Measurements from ENCODE around the gene EPHB3. TPM values are rescaled to one million over a fixed set of nuclear protein-coding genes. Genes with fewer than 3 reads are reported as not detected.
A peak's percentile ranks its signal among the peaks of the same experiment; 100 is the strongest.
"Not testable (repeated sequence)": the region's sequence is repeated elsewhere in the genome, so short reads cannot be mapped to it uniquely, and the experiment has no call there.

Gene EPHB3
- total RNA-seq, 2 experiments from 2014 or later, result 0.19 to 0.22 TPM

DNA sequence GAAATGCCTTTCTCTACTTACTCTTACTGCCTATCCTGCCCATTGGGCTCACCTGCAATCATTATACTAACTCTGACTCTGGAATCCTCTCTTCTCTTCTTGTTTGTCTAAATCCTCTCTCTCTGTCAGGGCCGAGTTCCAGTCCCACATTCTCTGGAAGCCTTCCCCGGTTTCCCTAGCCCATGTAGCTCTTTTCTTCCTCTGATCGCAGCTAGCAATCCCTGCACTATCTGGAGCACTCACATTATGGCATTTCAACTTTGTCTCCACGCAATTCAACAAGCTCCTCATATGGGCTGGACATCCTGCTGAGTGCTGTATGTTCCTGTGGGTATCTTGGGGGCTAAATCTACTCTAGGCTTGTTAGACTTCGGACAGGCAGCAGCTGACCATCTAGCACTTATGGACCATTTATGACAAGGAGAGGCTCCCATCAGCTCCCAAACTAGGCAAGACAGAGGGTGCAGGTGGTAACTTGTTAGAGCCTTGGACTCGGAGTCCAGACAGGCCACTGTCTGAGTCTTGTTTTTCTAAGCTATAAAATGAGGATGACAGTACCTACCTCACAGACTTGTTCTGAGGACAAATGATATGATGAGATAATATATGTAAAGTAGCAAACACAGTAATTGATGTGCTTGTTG, 58.3 kb downstream of the EPHB3 start:
- peaks cover 24% of the 10 kb centered on the region for H3K4me1 Mint-ChIP-seq (ENCODE audit: low read depth)
- CTCF ChIA-PET, result interaction anchor here (1.7 to 2.0 kb wide), 2 partner anchors 59 to 106 kb away, joined by 4 to 5 read pairs; partner anchors contain the start of gene EPHB3
- H3K4me3 Mint-ChIP-seq, result no peak overlapping the region

DNA sequence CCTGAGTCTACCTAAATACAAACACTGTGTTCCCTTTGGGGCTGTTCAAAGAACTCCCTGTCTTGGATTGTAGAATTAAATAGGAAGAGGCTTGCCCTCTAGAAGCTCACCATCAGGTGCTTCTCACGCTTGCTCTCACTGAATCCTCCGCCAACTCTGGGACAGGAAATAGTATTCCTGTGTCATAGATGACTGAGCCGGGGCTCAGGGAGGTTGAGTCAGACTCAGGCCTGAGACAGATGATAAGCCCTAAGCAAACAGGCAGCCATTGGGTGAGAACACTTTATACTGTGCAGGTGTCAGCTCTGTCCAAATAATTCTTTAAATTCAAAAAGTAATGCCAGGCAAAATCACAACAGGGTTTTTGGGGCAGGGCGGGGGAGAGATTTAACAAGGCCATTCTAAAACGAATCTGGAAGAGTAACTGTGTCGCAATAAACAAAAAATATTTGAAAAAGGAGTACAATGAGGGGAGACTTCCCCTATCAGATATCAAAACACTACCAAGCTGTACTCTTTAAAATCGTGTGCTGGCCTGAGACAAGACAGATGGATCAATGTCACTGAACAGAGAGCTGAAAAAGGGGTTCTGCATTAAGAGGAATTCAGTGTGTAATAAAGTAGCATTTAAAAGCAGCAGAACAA, 59.0 kb downstream of the EPHB3 start:
- ChIA-PET POLR2A (no interaction called here), CTCF (interaction anchor here (2.0 kb wide), 1 partner anchor 59 kb away, joined by 4 read pairs; the partner anchor contains the start of gene EPHB3)
- intact Hi-C loops (cut with DNase I, micrococcal nuclease), result no loop called here
- ATAC-seq (ENCODE audit: poor library complexity) (no peak), DNase-seq (peak in 2 of 14 experiments; percentile 31 to 43)
- H3K4me3 Mint-ChIP-seq, result no peak overlapping the region
- no peak overlapping the region for H3K27ac ChIP-seq (ENCODE audit: low read depth in 1 of 2, low read length in 2 of 2)
- H3K4me1 ChIP-seq (ENCODE audit: insufficient read depth, low read length), result peaks cover 21% of the 10 kb centered on the region
- no peaks in the 10 kb centered on the region for H3K36me3 Mint-ChIP-seq (ENCODE audit: low read depth)
- no peaks in the 10 kb centered on the region for H3K36me3 ChIP-seq (ENCODE audit: insufficient read depth, low read length)
- TF ChIP-seq, protein P1, sequence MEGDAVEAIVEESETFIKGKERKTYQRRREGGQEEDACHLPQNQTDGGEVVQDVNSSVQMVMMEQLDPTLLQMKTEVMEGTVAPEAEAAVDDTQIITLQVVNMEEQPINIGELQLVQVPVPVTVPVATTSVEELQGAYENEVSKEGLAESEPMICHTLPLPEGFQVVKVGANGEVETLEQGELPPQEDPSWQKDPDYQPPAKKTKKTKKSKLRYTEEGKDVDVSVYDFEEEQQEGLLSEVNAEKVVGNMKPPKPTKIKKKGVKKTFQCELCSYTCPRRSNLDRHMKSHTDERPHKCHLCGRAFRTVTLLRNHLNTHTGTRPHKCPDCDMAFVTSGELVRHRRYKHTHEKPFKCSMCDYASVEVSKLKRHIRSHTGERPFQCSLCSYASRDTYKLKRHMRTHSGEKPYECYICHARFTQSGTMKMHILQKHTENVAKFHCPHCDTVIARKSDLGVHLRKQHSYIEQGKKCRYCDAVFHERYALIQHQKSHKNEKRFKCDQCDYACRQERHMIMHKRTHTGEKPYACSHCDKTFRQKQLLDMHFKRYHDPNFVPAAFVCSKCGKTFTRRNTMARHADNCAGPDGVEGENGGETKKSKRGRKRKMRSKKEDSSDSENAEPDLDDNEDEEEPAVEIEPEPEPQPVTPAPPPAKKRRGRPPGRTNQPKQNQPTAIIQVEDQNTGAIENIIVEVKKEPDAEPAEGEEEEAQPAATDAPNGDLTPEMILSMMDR (IDR thresholded peaks at IDR 0.05), result no peak
- H3K4me3 ChIP-seq (ENCODE audit: low read length), result no peak overlapping the region
- no peak overlapping the region for H3K27ac Mint-ChIP-seq
- no peaks in the 10 kb centered on the region for H3K9me3 ChIP-seq (ENCODE audit: control insufficient read depth in 1 of 2, insufficient read depth in 1 of 2, low read length in 2 of 2)
- H3K9me3 Mint-ChIP-seq, result no peaks in the 10 kb centered on the region
- H3K27me3 Mint-ChIP-seq, result no peaks in the 10 kb centered on the region
- H3K27me3 ChIP-seq (ENCODE audit: control insufficient read depth in 1 of 2, insufficient read depth in 2 of 2, low read length in 2 of 2), result no peaks in the 10 kb centered on the region
- peaks cover 24% of the 10 kb centered on the region for H3K4me1 Mint-ChIP-seq (ENCODE audit: low read depth)

More for the DNA sequence above, 58.3 kb downstream of the EPHB3 start:
- Mint-ChIP-seq H3K27ac (no peak overlapping the region), H3K36me3 (ENCODE audit: low read depth) (no peaks in the 10 kb centered on the region), H3K9me3 (no peaks in the 10 kb centered on the region), H3K27me3 (no peaks in the 10 kb centered on the region)
- POLR2A ChIA-PET, result interaction anchor here (1.4 kb wide), 1 partner anchor 17 kb away, joined by 4 read pairs; no protein-coding TSS in a partner anchor
- DNase-seq (no peak), ATAC-seq (ENCODE audit: poor library complexity) (no peak)
- intact Hi-C loops (cut with DNase I, micrococcal nuclease), result no loop called here
- H3K27me3 ChIP-seq (ENCODE audit: control insufficient read depth in 1 of 2, insufficient read depth in 2 of 2, low read length in 2 of 2), result no peaks in the 10 kb centered on the region
- no peaks in the 10 kb centered on the region for H3K36me3 ChIP-seq (ENCODE audit: insufficient read depth, low read length)
- TF ChIP-seq, protein P1 (IDR thresholded peaks at IDR 0.05), result no peak
- H3K4me3 ChIP-seq (ENCODE audit: low read length), result no peak overlapping the region
- no peak overlapping the region for H3K27ac ChIP-seq (ENCODE audit: low read depth in 1 of 2, low read length in 2 of 2)
- H3K4me1 ChIP-seq (ENCODE audit: insufficient read depth, low read length), result peaks cover 21% of the 10 kb centered on the region
- no peaks in the 10 kb centered on the region for H3K9me3 ChIP-seq (ENCODE audit: control insufficient read depth in 1 of 2, insufficient read depth in 1 of 2, low read length in 2 of 2)

DNA sequence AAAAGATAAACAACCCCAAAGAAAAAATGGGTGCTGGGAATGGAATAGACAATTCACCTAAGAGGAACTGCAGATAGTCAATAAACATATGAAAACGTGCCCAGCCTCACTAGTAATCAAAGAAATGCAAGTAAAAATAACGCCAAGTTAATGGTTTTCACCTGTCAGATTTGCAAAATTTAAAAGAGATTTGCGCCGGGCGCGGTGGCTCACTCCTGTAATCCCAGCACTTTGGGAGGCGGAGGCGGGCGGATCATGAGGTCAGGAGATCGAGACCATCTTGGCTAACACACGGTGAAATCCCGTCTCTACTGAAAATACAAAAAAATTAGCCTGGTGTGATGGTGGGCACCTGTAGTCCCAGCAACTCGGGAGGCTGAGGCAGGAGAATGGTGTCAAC, 60.6 kb downstream of the EPHB3 start:
- H3K9me3 ChIP-seq (ENCODE audit: control insufficient read depth in 1 of 2, insufficient read depth in 1 of 2, low read length in 2 of 2); H3K36me3 ChIP-seq (ENCODE audit: insufficient read depth, low read length); H3K36me3 Mint-ChIP-seq (ENCODE audit: low read depth); POLR2A ChIA-PET; H3K27ac Mint-ChIP-seq; H3K9me3 Mint-ChIP-seq; H3K4me3 Mint-ChIP-seq; H3K27me3 Mint-ChIP-seq; H3K27ac ChIP-seq (ENCODE audit: low read depth in 1 of 2, low read length in 2 of 2); ATAC-seq (ENCODE audit: poor library complexity); CTCF ChIA-PET; H3K4me3 ChIP-seq (ENCODE audit: low read length); H3K27me3 ChIP-seq (ENCODE audit: control insufficient read depth in 1 of 2, insufficient read depth in 2 of 2, low read length in 2 of 2); DNase-seq; intact Hi-C loops (cut with DNase I, micrococcal nuclease): not testable (repeated sequence)
- H3K4me1 ChIP-seq (ENCODE audit: insufficient read depth, low read length), result peaks cover 21% of the 10 kb centered on the region
- H3K4me1 Mint-ChIP-seq (ENCODE audit: low read depth), result peaks cover 24% of the 10 kb centered on the region
